D721Med (cell line): ENCODE results near the gene ASIC3.
A peak's percentile ranks its signal among the peaks of the same experiment; 100 is the strongest.

Experiments
- DNase-seq: peaks from one replicate; pipeline ENCODE4 v3.0.0; 2011; ENCODE audit warnings: low spot score; ENCODE audit not compliant: insufficient read length
- FAIRE-seq: peaks from 2 replicates; lab custom pipeline; 2011; peaks lifted over from hg19 to GRCh38; lab: Jason Lieb, UNC
- TF ChIP-seq, protein P1 (sequence below): IDR thresholded peaks from 2 replicates; pipeline ENCODE4 v1.5.1; 2012; ENCODE audit warnings: mild to moderate bottlenecking, control low read depth; ENCODE audit not compliant: insufficient read depth; ENCODE audit errors: missing control alignments

ASIC3 gene

DNA sequence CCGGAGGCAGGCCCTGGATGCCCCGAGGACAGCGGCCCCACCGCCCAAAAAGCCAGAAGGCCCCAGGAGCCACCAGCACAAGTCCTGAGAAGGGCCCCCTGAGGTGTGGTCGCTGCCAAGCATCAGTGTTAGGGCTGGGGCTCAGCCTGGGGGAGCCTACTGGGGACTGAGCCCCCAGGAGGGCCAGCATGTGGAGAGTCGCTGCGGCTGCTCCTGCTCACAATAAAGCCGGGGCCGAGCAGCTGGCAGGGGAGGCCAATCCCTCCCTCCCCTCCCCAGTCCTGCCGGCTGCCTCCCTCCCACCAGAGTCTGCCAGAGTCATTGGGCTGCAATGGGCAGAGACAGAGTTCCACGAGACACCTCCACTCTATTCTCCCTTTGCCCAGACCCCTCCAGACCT is 3.1 kb upstream of the ASIC3 start:
- TF ChIP-seq, protein P1, sequence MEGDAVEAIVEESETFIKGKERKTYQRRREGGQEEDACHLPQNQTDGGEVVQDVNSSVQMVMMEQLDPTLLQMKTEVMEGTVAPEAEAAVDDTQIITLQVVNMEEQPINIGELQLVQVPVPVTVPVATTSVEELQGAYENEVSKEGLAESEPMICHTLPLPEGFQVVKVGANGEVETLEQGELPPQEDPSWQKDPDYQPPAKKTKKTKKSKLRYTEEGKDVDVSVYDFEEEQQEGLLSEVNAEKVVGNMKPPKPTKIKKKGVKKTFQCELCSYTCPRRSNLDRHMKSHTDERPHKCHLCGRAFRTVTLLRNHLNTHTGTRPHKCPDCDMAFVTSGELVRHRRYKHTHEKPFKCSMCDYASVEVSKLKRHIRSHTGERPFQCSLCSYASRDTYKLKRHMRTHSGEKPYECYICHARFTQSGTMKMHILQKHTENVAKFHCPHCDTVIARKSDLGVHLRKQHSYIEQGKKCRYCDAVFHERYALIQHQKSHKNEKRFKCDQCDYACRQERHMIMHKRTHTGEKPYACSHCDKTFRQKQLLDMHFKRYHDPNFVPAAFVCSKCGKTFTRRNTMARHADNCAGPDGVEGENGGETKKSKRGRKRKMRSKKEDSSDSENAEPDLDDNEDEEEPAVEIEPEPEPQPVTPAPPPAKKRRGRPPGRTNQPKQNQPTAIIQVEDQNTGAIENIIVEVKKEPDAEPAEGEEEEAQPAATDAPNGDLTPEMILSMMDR = no peak
- FAIRE-seq = no peak
- peak; percentile 86 for DNase-seq

DNA sequence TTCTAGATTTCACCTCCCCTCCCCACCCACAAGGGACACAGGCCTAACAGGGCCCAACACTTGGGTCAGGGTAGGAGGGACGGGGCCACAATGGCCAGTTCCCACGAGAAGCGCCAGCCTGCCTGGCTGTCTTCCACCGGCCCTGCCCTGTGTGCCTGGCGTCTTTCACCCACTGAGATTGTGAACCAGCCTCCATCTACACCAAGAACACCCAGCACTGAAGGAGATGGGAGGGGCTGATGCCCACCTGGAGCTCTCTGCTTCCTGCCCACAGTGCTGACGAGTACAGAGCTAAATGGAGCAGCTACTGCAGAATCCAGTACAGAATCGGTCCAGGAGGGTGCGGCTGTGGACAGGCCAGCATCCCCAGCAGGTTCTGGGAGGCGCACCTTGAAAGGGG is 2.4 kb upstream of the ASIC3 start:
- DNase-seq (no peak), FAIRE-seq (no peak)
- TF ChIP-seq, protein P1 = no peak

DNA sequence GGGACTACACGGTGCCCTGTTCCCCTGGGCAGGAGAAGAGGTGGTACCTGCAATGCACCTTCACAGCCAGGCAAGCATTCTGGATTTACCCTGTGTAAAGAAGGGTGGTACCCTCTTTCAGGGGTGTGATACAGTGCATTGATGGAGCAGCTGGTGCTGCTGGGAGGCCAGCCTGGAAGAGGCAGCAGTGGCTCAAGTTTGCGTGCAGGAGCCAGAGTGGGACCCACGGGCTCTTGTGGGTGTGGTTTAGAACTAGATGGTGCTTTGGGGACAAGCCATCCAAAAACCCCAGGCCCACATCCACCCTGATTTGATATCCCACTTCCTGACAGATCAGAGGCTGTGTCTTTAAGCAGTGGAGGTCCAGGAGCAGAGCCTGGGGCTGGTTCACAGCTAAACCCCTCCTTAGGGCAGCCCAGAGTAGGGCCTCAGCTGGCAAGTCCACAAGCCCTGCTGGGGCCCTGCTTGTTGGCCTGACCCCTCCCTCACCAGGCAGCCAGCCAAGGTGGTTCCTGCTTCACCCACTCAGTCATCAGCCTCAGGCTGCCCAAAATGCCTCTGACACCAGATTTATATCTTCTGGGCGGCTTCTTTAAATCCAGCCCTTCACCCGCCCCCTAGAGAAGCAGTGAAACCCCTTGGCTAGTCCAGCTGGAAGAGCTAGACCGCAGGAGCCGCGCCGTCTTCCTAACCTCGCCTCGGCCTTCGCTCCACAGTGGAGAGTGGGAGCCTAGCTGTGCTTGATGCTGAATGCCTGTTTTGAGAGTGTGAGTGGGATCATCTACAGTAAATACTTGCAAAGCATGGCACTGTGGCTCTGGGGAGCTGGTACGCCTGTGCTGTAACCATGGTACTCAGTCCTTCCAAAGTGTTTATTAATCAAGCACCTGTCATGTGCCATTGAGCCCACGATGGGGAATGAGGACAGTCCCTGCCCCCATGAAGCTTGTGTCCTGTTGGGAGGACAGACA is 1.4 kb upstream of the ASIC3 start:
- TF ChIP-seq, protein P1 = no peak
- no peak for FAIRE-seq
- DNase-seq = no peak

DNA sequence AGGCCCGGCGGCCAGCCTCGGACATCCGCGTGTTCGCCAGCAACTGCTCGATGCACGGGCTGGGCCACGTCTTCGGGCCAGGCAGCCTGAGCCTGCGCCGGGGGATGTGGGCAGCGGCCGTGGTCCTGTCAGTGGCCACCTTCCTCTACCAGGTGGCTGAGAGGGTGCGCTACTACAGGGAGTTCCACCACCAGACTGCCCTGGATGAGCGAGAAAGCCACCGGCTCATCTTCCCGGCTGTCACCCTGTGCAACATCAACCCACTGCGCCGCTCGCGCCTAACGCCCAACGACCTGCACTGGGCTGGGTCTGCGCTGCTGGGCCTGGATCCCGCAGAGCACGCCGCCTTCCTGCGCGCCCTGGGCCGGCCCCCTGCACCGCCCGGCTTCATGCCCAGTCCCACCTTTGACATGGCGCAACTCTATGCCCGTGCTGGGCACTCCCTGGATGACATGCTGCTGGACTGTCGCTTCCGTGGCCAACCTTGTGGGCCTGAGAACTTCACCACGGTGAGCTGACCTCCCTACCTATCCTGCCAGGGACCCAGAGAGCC is 656 bp downstream of the ASIC3 start:
- TF ChIP-seq, protein P1 = no peak
- DNase-seq (no peak), FAIRE-seq (no peak)

DNA sequence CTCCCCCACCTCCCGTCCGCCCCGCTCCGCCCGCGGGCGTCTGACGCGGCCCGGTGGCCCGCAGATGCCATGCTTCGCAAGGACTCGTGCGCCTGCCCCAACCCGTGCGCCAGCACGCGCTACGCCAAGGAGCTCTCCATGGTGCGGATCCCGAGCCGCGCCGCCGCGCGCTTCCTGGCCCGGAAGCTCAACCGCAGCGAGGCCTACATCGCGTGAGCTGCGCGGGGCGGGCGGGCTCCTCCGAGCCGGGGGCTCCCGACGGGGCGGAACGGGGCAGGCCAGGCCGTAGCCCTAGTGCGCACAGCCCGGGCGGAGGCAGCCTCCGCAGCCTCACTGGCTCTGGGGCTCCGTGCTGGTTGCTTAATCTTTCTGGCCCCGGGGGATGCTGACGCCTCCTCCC is 2.8 kb downstream of the ASIC3 start:
- no peak for FAIRE-seq
- no peak for DNase-seq
- TF ChIP-seq, protein P1 = no peak

DNA sequence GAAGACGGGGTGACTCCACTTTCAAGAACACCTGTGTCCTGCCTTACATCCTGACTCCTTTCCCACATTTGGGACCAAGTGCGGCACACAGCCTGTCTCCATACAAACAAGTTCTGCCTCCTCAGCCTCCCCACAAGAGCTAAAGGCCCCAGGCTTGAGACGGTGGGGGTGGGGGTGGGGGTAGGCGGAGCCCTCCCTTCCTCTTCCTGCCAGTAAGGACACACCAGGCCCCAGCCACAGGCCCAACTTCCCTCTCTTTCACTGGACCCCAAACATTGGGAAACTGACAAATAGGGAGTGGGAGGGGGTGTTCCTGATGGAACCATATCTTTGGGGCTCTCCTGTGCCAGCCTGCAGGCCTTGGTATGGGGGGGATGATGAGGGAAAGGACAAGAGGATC is 4.8 kb downstream of the ASIC3 start:
- FAIRE-seq (no peak), DNase-seq (no peak)
- TF ChIP-seq, protein P1 = no peak

DNA sequence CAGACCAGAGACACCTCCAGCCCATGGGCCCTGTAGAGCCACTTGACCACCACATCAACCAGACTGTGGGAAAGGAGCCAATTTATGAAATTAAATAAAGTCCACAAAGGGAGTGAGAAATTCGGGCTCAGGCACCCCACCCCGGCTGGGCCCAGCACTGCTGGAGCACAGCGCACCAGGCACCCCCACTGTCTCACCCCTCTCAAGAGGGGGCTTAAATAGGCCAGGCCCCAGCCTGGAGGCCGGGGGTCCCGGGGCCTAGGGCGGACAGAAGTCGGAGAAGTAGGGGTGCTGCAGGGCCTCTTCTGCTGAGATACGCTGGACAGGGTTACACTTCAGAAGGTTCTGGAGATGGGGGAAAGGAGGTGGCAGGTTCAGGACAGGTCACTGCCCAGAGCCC is 5.4 kb downstream of the ASIC3 start:
- no peak for FAIRE-seq
- no peak for DNase-seq

More for the DNA sequence above, 5.4 kb downstream of the ASIC3 start:
- TF ChIP-seq, protein P1 = no peak
